Mesenchymal stem cell (in vitro differentiated cells and primary cell): ENCODE measurements around the gene VIM.
A peak's percentile ranks its signal among the peaks of the same experiment; 100 is the strongest.

Experiments used
- DNase-seq: peaks from one replicate; pipeline ENCODE4 v3.0.0-alpha.2; 2013
- H2AFZ ChIP-seq: one replicate; pipeline ENCODE4 v1.6.1; 2013; ENCODE audit warnings: low read depth, mild to moderate bottlenecking, control low read depth, inconsistent platforms, low read length, moderate library complexity
- H2AK5ac ChIP-seq: 2 replicates; pipeline ENCODE4 v1.6.1; 2013; ENCODE audit warnings: low read length, moderate library complexity, mild to moderate bottlenecking, inconsistent platforms; ENCODE audit not compliant: severe bottlenecking
- H2BK120ac ChIP-seq: one replicate; pipeline ENCODE4 v1.6.1; 2013; ENCODE audit warnings: low read depth, mild to moderate bottlenecking, inconsistent platforms, low read length, moderate library complexity
- H2BK12ac ChIP-seq, 2 experiments: one replicate each; pipeline ENCODE4 v1.6.1; 2013; ENCODE audit warnings: inconsistent platforms in 2 of 2, low read length in 2 of 2, mild to moderate bottlenecking in 2 of 2, moderate library complexity in 2 of 2, control low read depth in 1 of 2
- H2BK15ac ChIP-seq: one replicate; pipeline ENCODE4 v1.6.1; 2013; ENCODE audit warnings: mild to moderate bottlenecking, low read depth, inconsistent platforms; ENCODE audit not compliant: poor library complexity, severe bottlenecking
- H2BK5ac ChIP-seq: 2 replicates; pipeline ENCODE4 v1.6.1; 2013; ENCODE audit warnings: low read depth, mild to moderate bottlenecking, low read length, control low read depth, inconsistent platforms; ENCODE audit not compliant: poor library complexity, severe bottlenecking
- H3K14ac ChIP-seq, 2 experiments: one replicate each; pipeline ENCODE4 v1.6.1; 2013; ENCODE audit warnings: inconsistent platforms in 2 of 2, low read length in 2 of 2, control low read depth in 1 of 2, mild to moderate bottlenecking in 1 of 2, moderate library complexity in 1 of 2
- H3K18ac ChIP-seq, 2 experiments: one replicate each; pipeline ENCODE4 v1.6.1; 2013; ENCODE audit warnings: inconsistent platforms in 2 of 2, low read length in 2 of 2, control low read depth in 1 of 2, low read depth in 1 of 2, mild to moderate bottlenecking in 1 of 2
- H3K23ac ChIP-seq, 2 experiments: one replicate each; pipeline ENCODE4 v1.6.1; 2013; ENCODE audit warnings: inconsistent platforms in 2 of 2, low read length in 2 of 2, mild to moderate bottlenecking in 2 of 2, moderate library complexity in 2 of 2, control low read depth in 1 of 2
- H3K27ac ChIP-seq: 2 replicates; pipeline ENCODE4 v1.5.1; 2013; ENCODE audit warnings: mild to moderate bottlenecking, moderate library complexity, low read length, control low read depth, inconsistent platforms; ENCODE audit not compliant: poor library complexity, severe bottlenecking
- H3K27me3 ChIP-seq, 2 experiments: 2 replicates each; pipeline versions ENCODE4 v1.6.1 to v1.7.0; 2013; ENCODE audit warnings: low read length in 2 of 2, mild to moderate bottlenecking in 2 of 2, moderate library complexity in 2 of 2, control low read depth in 1 of 2, inconsistent platforms in 1 of 2; ENCODE audit not compliant: control insufficient read depth in 1 of 2, insufficient read depth in 1 of 2
- H3K36me3 ChIP-seq, 2 experiments: 2 replicates each; pipeline versions ENCODE4 v1.6.1 to v1.7.0; 2013; ENCODE audit warnings: low read length in 2 of 2, control low read depth in 1 of 2, inconsistent platforms in 1 of 2, low read depth in 1 of 2, mild to moderate bottlenecking in 1 of 2; ENCODE audit not compliant: insufficient read depth in 2 of 2, control insufficient read depth in 1 of 2
- H3K4ac ChIP-seq, 2 experiments: one replicate each; pipeline ENCODE4 v1.6.1; 2013; ENCODE audit warnings: inconsistent platforms in 2 of 2, low read length in 2 of 2, mild to moderate bottlenecking in 2 of 2, moderate library complexity in 2 of 2, control low read depth in 1 of 2, low read depth in 1 of 2
- H3K4me1 ChIP-seq: 2 replicates; pipeline ENCODE4 v1.6.1; 2013; ENCODE audit warnings: low read depth, low read length, control low read depth; ENCODE audit not compliant: control insufficient read depth, insufficient read depth
- H3K4me2 ChIP-seq: 2 replicates; pipeline ENCODE4 v1.6.1; 2013; ENCODE audit warnings: low read length, mild to moderate bottlenecking, inconsistent platforms; ENCODE audit not compliant: poor library complexity, severe bottlenecking
- H3K4me3 ChIP-seq, 2 experiments: 2 replicates each; pipeline versions ENCODE4 v1.5.1 to v1.7.0; 2013; ENCODE audit warnings: low read length in 2 of 2, mild to moderate bottlenecking in 2 of 2, control low read depth in 1 of 2, low read depth in 1 of 2; ENCODE audit not compliant: insufficient read depth in 1 of 2
- H3K79me1 ChIP-seq: replicated peaks from 2 replicates; pipeline ENCODE4 v1.6.1; 2013; ENCODE audit warnings: mild to moderate bottlenecking, control low read depth, low read length, inconsistent platforms; ENCODE audit not compliant: poor library complexity, severe bottlenecking
- H3K9ac ChIP-seq: 2 replicates; pipeline ENCODE4 v1.7.0; 2013; ENCODE audit warnings: mild to moderate bottlenecking, low read length, moderate library complexity
- H3K9me3 ChIP-seq: 2 replicates; pipeline ENCODE4 v1.7.0; 2013; ENCODE audit warnings: mild to moderate bottlenecking, low read length; ENCODE audit not compliant: control insufficient read depth
- H4K8ac ChIP-seq: one replicate; pipeline ENCODE4 v1.6.1; 2013; ENCODE audit warnings: inconsistent platforms, mild to moderate bottlenecking, low read length, moderate library complexity
- H4K91ac ChIP-seq: one replicate; pipeline ENCODE4 v1.6.1; 2013; ENCODE audit warnings: mild to moderate bottlenecking, low read length, inconsistent platforms
- WGBS: methylation state at CpG from one replicate; pipeline ENCODE4 v1.1.7; 2013; ENCODE audit warnings: mixed read lengths; 5-methylcytosine and 5-hydroxymethylcytosine counted together

Gene VIM

DNA sequence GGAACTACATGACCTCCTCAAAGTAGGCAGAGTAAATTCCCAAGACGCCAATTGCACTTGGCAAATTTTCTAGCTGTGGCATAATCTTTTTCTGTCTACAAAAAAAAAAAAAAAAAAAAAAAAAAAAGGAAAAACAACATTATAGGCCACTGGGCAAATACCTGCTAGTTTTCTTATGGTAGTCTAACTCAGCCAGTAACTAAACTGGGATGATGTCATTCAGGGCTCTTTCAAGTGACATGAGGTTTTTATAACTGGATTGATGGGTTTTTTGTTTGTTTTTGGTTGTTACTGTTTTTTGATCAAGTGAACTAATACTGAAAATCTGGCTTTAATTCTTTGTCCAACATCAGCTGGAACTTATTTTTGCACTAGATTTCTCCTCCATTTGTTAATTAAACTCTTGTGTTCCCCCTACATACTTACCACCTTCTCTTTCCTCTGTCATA lies 7.4 kb upstream of the VIM start:
- Histone ChIP-seq H3K36me3 (no peaks in the 10 kb centered on the region), H3K4ac (no peak overlapping the region), H3K27ac (no peak overlapping the region), H2BK120ac (no peak overlapping the region), H2AK5ac (no peak overlapping the region), H3K4me1 (peaks cover 7% of the 10 kb centered on the region), H2AFZ (no peak overlapping the region), H3K18ac (no peak overlapping the region), H4K8ac (no peak overlapping the region), H3K23ac (no peak overlapping the region), H3K79me1 (peaks cover 8% of the 10 kb centered on the region), H3K4me3 (no peak overlapping the region), H2BK12ac (no peak overlapping the region), H3K27me3 (no peaks in the 10 kb centered on the region), H3K14ac (no peak overlapping the region), H2BK15ac (no peak overlapping the region), H2BK5ac (no peak overlapping the region), H4K91ac (no peak overlapping the region), H3K9ac (peak overlapping the region; percentile 62), H3K9me3 (no peaks in the 10 kb centered on the region), H3K4me2 (no peak overlapping the region)
- no CpG with 5 or more reads among the region's 1 CpG for WGBS
- no peak for DNase-seq

DNA sequence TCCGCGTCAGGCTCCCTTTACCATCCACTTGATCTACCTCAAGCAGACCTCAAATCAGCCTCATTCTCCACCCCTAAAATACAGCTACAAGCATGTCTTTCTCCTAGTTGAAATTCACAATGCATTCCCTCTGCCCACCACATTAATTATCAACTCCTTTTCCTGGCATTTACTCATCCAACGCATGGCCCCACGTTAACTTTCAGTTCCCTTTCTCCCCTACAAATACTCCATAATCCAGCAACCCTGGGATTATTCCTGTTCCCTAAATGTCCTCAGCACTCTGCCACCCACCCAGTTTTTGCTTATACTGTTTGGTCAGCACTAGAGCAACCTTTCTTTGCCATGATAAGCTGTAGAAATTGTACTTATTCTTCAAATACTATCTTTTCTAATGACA lies 5.7 kb upstream of the VIM start:
- 93% methylated on average over 4 of the region's 4 CpGs for WGBS
- H3K9me3 ChIP-seq = no peaks in the 10 kb centered on the region
- H3K4me2 ChIP-seq = peak overlapping the region; percentile 25
- no peak overlapping the region for H3K9ac ChIP-seq
- peak overlapping the region; percentile 43 for H4K91ac ChIP-seq
- H2BK5ac ChIP-seq = no peak overlapping the region
- H2BK120ac ChIP-seq = no peak overlapping the region
- H3K14ac ChIP-seq = no peak overlapping the region
- H3K4ac ChIP-seq = no peak overlapping the region
- H3K27ac ChIP-seq = no peak overlapping the region
- no peak overlapping the region for H3K18ac ChIP-seq
- H2AK5ac ChIP-seq = no peak overlapping the region
- peaks cover 12% of the 10 kb centered on the region for H3K79me1 ChIP-seq
- no peak overlapping the region for H2BK15ac ChIP-seq
- no peak overlapping the region for H4K8ac ChIP-seq
- no peak for DNase-seq
- H3K27me3 ChIP-seq = no peaks in the 10 kb centered on the region
- H2AFZ ChIP-seq = no peak overlapping the region
- H3K36me3 ChIP-seq = no peaks in the 10 kb centered on the region
- H3K4me3 ChIP-seq = no peak overlapping the region
- peaks cover 9% of the 10 kb centered on the region for H3K4me1 ChIP-seq
- H2BK12ac ChIP-seq = no peak overlapping the region
- H3K23ac ChIP-seq = no peak overlapping the region

- H3K4ac ChIP-seq = no peak overlapping the region
- no peak overlapping the region for H2BK5ac ChIP-seq
- no peak overlapping the region for H3K23ac ChIP-seq
- H3K27me3 ChIP-seq = no peaks in the 10 kb centered on the region
- no peak overlapping the region for H2AFZ ChIP-seq
- no peaks in the 10 kb centered on the region for H3K9me3 ChIP-seq
- H3K9ac ChIP-seq = no peak overlapping the region
- H4K8ac ChIP-seq = no peak overlapping the region
- H2AK5ac ChIP-seq = no peak overlapping the region
- H3K36me3 ChIP-seq = peaks cover 12 to 15% of the 10 kb centered on the region in 2 experiments
- no peak overlapping the region for H2BK12ac ChIP-seq
- H3K18ac ChIP-seq = no peak overlapping the region
- peaks cover 9% of the 10 kb centered on the region for H3K4me1 ChIP-seq
- peak; percentile 43 for DNase-seq
- H3K27ac ChIP-seq = no peak overlapping the region
- H3K79me1 ChIP-seq = peaks cover 12% of the 10 kb centered on the region
- H2BK120ac ChIP-seq = no peak overlapping the region
- H4K91ac ChIP-seq = no peak overlapping the region
- H3K4me3 ChIP-seq = no peak overlapping the region
- H3K14ac ChIP-seq = no peak overlapping the region
- no peak overlapping the region for H3K4me2 ChIP-seq
- no peak overlapping the region for H2BK15ac ChIP-seq
- WGBS = 33% methylated on average over 1 of the region's 4 CpGs
Observed at GRCh38 chr10:17225808-17226207, 2.2 kb upstream of the VIM start.

- H2BK15ac ChIP-seq = no peak overlapping the region
- peak overlapping the region; percentile 5 for H2AK5ac ChIP-seq
- peak overlapping the region in 1 of 2 experiments; percentile 74 for H3K4me3 ChIP-seq
- 80% methylated on average over 8 of the region's 8 CpGs for WGBS
- H3K18ac ChIP-seq = peak overlapping the region in 1 of 2 experiments; percentile 46
- peak overlapping the region; percentile 47 for H3K4me2 ChIP-seq
- H4K91ac ChIP-seq = peak overlapping the region; percentile 85
- no peak overlapping the region for H3K4ac ChIP-seq
- no peaks in the 10 kb centered on the region for H3K27me3 ChIP-seq
- H3K36me3 ChIP-seq = peaks cover 15 to 23% of the 10 kb centered on the region in 2 experiments
- H3K27ac ChIP-seq = peak overlapping the region; percentile 100
- peaks cover 7% of the 10 kb centered on the region for H3K4me1 ChIP-seq
- peaks cover 9% of the 10 kb centered on the region for H3K79me1 ChIP-seq
- H3K9ac ChIP-seq = peak overlapping the region; percentile 99
- no peak overlapping the region for H2BK120ac ChIP-seq
- peak overlapping the region; percentile 14 for H4K8ac ChIP-seq
- H2BK12ac ChIP-seq = peak overlapping the region; percentile 60 to 66
- no peak overlapping the region for H2AFZ ChIP-seq
- H3K14ac ChIP-seq = peak overlapping the region in 1 of 2 experiments; percentile 57
- H3K23ac ChIP-seq = no peak overlapping the region
- H2BK5ac ChIP-seq = no peak overlapping the region
- no peaks in the 10 kb centered on the region for H3K9me3 ChIP-seq
- no peak for DNase-seq
Observed at GRCh38 chr10:17226891-17227303, 1.1 kb upstream of the VIM start.
